ENCODE results near the gene CD300LF.

Gene CD300LF

DNA sequence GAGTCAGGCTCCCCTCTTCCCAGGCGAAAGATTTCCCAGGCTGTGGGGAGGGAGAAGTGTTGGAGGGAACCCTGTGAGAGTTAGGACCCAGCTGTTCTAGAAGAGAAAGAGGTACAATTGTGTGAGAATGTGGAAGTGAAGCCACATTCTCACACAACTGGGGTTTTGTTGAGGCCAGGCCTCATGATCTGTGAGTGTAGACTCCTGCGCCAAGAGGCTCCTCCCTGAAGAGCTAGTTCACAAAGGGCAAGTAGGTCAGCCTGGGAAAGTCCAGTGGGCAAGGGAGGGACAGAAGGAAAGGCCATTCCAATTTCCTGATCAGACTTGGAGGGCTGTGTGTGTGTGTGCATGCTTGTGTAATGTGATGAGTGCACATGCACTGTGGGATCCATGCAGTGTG is 15.2 kb downstream of the CD300LF start:
- H3K36me3 ChIP-seq = no peaks in the 10 kb centered on the region
- intact Hi-C loops (cut with DNase I; ENCODE audit: low total_unique reads) = no loop called here
- DNase-seq = no peak
- no peaks in the 10 kb centered on the region for H3K9me3 ChIP-seq
- no peak overlapping the region for H3K27ac ChIP-seq
- TF ChIP-seq CTCF (IDR thresholded peaks at IDR 0.05) = no peak
- H3K27me3 ChIP-seq = peaks cover 0 to 28% of the 10 kb centered on the region in 2 donors
- H3K4me1 ChIP-seq = no peaks in the 10 kb centered on the region
- H3K4me3 ChIP-seq = no peak overlapping the region

- no peak for TF ChIP-seq CTCF (IDR thresholded peaks at IDR 0.05)
- Histone ChIP-seq H3K27ac (no peak overlapping the region), H3K27me3 (peaks cover 0 to 28% of the 10 kb centered on the region in 2 donors), H3K4me1 (no peaks in the 10 kb centered on the region), H3K4me3 (no peak overlapping the region), H3K9me3 (no peaks in the 10 kb centered on the region), H3K36me3 (no peaks in the 10 kb centered on the region)
- DNase-seq = no peak
- intact Hi-C loops (cut with DNase I; ENCODE audit: low total_unique reads) = no loop called here
Observed at GRCh38 chr17:74695629-74696028, 17.1 kb downstream of the CD300LF start.

DNA sequence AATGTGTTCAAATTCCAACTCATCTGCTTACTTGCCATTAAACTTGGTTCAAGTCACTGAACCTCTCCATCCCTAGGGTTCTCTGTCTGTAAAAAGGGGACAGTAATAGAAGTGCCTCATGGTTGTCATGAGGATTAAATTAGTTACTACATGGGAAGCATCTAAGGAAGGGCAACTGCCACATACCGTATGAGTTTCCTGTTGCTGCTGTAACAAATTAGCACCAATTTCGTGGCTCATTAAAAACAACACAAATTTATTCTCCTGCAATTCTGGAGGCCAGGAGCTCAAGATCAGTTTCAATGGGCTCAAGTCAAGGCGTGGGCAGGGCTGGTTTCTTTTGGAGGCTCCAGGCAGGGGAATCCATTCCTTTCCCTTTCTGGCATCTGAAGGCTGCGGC is 18.6 kb downstream of the CD300LF start:
- TF ChIP-seq CTCF (IDR thresholded peaks at IDR 0.05) = no peak
- Histone ChIP-seq H3K27me3 (peaks cover 0 to 26% of the 10 kb centered on the region in 2 donors), H3K4me3 (no peak overlapping the region), H3K4me1 (no peaks in the 10 kb centered on the region), H3K36me3 (no peaks in the 10 kb centered on the region), H3K27ac (no peak overlapping the region), H3K9me3 (no peaks in the 10 kb centered on the region)
- DNase-seq = no peak
- intact Hi-C loops (cut with DNase I; ENCODE audit: low total_unique reads) = no loop called here

- H3K9me3 ChIP-seq = no peaks in the 10 kb centered on the region
- no peaks in the 10 kb centered on the region for H3K4me1 ChIP-seq
- intact Hi-C loops (cut with DNase I; ENCODE audit: low total_unique reads) = no loop called here
- TF ChIP-seq CTCF (IDR thresholded peaks at IDR 0.05) = no peak
- H3K27me3 ChIP-seq = peaks cover 0 to 22% of the 10 kb centered on the region in 2 donors
- no peaks in the 10 kb centered on the region for H3K36me3 ChIP-seq
- DNase-seq = peak in 1 of 2 donors; percentile 16
- H3K27ac ChIP-seq = no peak overlapping the region
- H3K4me3 ChIP-seq = no peak overlapping the region
Observed at GRCh38 chr17:74691151-74691550, 21.6 kb downstream of the CD300LF start.

DNA sequence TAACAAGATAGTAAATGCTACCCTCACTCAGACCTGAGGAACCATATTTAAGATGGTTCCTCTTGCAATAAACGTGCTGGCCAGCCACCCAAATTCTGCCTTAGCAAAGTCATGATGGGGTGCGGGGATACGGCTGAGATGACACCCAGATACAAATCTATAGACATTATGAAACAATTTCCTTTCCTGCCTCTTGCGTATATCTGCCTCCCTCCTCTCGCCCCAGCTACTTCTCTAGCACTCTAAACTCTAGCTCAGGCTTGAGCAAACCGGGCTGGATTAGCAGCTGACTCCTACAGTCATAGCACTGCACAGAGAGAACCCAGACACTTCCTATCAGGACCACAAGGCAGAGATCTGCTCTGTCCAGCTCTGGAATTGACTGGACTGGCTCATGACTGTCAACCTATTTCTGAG is 22.3 kb downstream of the CD300LF start:
- no peaks in the 10 kb centered on the region for H3K4me1 ChIP-seq
- H3K36me3 ChIP-seq = no peaks in the 10 kb centered on the region
- H3K4me3 ChIP-seq = no peak overlapping the region
- no peaks in the 10 kb centered on the region for H3K9me3 ChIP-seq
- TF ChIP-seq CTCF (IDR thresholded peaks at IDR 0.05) = no peak
- intact Hi-C loops (cut with DNase I; ENCODE audit: low total_unique reads) = no loop called here
- H3K27me3 ChIP-seq = peaks cover 0 to 15% of the 10 kb centered on the region in 2 donors
- no peak overlapping the region for H3K27ac ChIP-seq
- peak; percentile 62 to 72 for DNase-seq

DNA sequence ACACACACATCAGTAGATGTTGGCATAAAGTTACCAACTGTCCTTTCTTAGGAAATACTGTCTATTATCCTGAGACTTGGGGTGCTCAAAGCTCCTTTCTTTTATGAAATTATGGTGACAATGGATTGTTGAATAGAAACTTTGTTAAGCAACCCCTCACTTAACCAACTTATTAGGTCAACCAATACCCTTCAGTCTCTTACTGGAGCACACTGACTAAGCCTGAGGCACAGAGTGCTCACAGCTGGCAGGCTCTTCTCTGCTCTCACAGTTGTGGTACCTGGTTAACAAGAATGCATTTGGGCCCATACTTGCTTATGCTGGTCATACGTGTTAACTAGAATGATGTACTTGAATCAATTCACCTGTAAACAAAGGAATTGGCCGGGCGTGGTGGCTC is 24.8 kb downstream of the CD300LF start:
- H3K27me3 ChIP-seq = peaks cover 0 to 3% of the 10 kb centered on the region in 2 donors
- no peaks in the 10 kb centered on the region for H3K9me3 ChIP-seq
- no peak for TF ChIP-seq CTCF (IDR thresholded peaks at IDR 0.05)
- no peak overlapping the region for H3K4me3 ChIP-seq
- intact Hi-C loops (cut with DNase I; ENCODE audit: low total_unique reads) = no loop called here
- H3K4me1 ChIP-seq = no peaks in the 10 kb centered on the region
- no peak overlapping the region for H3K27ac ChIP-seq
- no peak for DNase-seq
- no peaks in the 10 kb centered on the region for H3K36me3 ChIP-seq

All from tibial artery (tissue), 4 donors.